Prostate gland (tissue), 2 donors: ENCODE measurements around the gene OLFM1.

Experiments
- POLR2A ChIP-seq: fragments of 450-650 bp; IDR thresholded peaks from one replicate; pipeline ENCODE4 v1.6.1; 2016; ENCODE audit warnings: antibody characterized with exemption, mild to moderate bottlenecking
- POLR2AphosphoS5 ChIP-seq: sonication (generic); formaldehyde crosslinking; IDR thresholded peaks from one replicate; pipeline ENCODE4 v1.6.1; 2017; ENCODE audit warnings: antibody characterized with exemption
- TF ChIP-seq, protein P1 (sequence below), 4 experiments: fragments of 200-600 bp in 2 of 4; fragments of 450-650 bp in 2 of 4; sonication (generic) in 2 of 4; IDR thresholded peaks; 1 replicate in 3 of 4; 2 replicates in 1 of 4; pipeline ENCODE4 v1.5.1; 2016 to 2019; ENCODE audit warnings: antibody characterized with exemption in 4 of 4, mild to moderate bottlenecking in 2 of 4, moderate library complexity in 2 of 4

- TF ChIP-seq, protein P1, sequence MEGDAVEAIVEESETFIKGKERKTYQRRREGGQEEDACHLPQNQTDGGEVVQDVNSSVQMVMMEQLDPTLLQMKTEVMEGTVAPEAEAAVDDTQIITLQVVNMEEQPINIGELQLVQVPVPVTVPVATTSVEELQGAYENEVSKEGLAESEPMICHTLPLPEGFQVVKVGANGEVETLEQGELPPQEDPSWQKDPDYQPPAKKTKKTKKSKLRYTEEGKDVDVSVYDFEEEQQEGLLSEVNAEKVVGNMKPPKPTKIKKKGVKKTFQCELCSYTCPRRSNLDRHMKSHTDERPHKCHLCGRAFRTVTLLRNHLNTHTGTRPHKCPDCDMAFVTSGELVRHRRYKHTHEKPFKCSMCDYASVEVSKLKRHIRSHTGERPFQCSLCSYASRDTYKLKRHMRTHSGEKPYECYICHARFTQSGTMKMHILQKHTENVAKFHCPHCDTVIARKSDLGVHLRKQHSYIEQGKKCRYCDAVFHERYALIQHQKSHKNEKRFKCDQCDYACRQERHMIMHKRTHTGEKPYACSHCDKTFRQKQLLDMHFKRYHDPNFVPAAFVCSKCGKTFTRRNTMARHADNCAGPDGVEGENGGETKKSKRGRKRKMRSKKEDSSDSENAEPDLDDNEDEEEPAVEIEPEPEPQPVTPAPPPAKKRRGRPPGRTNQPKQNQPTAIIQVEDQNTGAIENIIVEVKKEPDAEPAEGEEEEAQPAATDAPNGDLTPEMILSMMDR (IDR thresholded peaks at IDR 0.05), result no peak
- no peak for TF ChIP-seq POLR2A
- TF ChIP-seq POLR2AphosphoS5, result no peak
Observed at GRCh38 chr9:135104761-135105160, 17.3 kb downstream of the OLFM1 start.
